Activated T-cell treated with anti-CD3 and anti-CD28 coated beads, Interleukin-2, amount 50 U/mL, for 72 hours (primary cell): Measurements from ENCODE around the gene APOBEC3H. TPM values are rescaled to one million over a fixed set of nuclear protein-coding genes. Genes with fewer than 3 reads are reported as not detected.
A peak's percentile ranks its signal among the peaks of the same experiment; 100 is the strongest.

Experiments
- ATAC-seq, 2 donors: fragments of 150-1000 bp; cut with Tn5 transposase; replicated peaks in 1 of 2; 2 replicates each; pipeline ENCODE4 v1.10.0; 2021; ENCODE audit warnings: moderate library complexity in 2 of 2, mild to moderate bottlenecking in 1 of 2
- DNase-seq, 2 donors: peaks; one replicate each; pipeline ENCODE4 v3.0.0; 2021 to 2022; ENCODE audit warnings: mixed read lengths in 1 of 2
- H3K27ac Mint-ChIP-seq: one replicate; pipeline ENCODE4 v1.8.0; 2022; ENCODE audit warnings: mild to moderate bottlenecking, moderate library complexity, mixed read lengths
- H3K27me3 Mint-ChIP-seq: one replicate; pipeline ENCODE4 v1.8.0; 2022; ENCODE audit warnings: low read depth, mixed read lengths
- H3K36me3 Mint-ChIP-seq, 2 donors: one replicate each; pipeline ENCODE4 v1.8.0; 2022; ENCODE audit warnings: mixed read lengths in 2 of 2, mild to moderate bottlenecking in 1 of 2; ENCODE audit not compliant: insufficient read depth in 2 of 2
- H3K4me1 Mint-ChIP-seq: one replicate; pipeline ENCODE4 v1.8.0; 2022; ENCODE audit warnings: low read depth, mixed read lengths
- H3K4me3 Mint-ChIP-seq, 2 donors: one replicate each; pipeline ENCODE4 v1.8.0; 2022; ENCODE audit warnings: mild to moderate bottlenecking in 2 of 2, mixed read lengths in 2 of 2, moderate library complexity in 2 of 2
- H3K9me3 Mint-ChIP-seq, 2 donors: one replicate each; pipeline ENCODE4 v1.8.0; 2022; ENCODE audit warnings: mixed read lengths in 2 of 2
- total RNA-seq, 2 donors: library from RNA; stranded (reverse); gene quantifications; one replicate each; pipeline ENCODE4 v1.2.3, GENCODE V29; 2022

Gene APOBEC3H
- total RNA-seq, 2 donors from 2014 or later, result 21.9 to 24.4 TPM

DNA sequence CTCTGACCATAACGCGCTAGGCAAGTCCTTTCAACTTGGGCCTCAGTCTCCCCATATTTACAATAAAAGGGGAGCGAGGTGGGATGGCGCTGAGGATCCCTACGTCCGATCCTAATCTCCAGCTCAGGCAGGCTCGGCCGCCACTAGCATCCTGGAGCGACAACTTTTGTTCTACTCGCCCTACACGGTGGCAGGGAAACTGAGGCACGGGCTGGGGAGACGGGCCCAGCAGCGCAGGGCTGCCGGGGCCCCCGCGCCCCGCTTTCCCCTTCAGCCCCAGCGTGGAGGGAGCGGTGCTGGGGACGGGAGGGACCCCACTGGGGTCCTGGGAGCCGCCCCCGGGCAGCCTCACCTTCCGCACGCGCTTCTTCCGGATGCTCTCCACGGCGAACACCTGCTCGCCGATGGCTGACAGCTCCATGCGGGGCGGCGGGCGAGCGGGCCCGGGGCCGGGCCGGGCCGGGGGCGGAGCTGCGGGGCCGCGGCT is 55.0 kb downstream of the APOBEC3H start:
- DNase-seq (no peak), ATAC-seq (no peak)
- Mint-ChIP-seq H3K27ac (no peak overlapping the region), H3K4me3 (peak overlapping the region; percentile 80 to 88), H3K9me3 (no peaks in the 10 kb centered on the region), H3K36me3 (peaks cover 0 to 1% of the 10 kb centered on the region in 2 donors), H3K27me3 (peaks cover 21% of the 10 kb centered on the region), H3K4me1 (peaks cover 38% of the 10 kb centered on the region)

- no peaks in the 10 kb centered on the region for H3K9me3 Mint-ChIP-seq
- peak within 1 kb of the TSS; percentile 88 to 97 for H3K4me3 Mint-ChIP-seq
Observed at GRCh38 chr22:39152511-39153219, 55.6 kb downstream of the APOBEC3H start, which contains the start of gene CBX7. CBX7 (minus strand) TSS chr22:39152680; CDS start chr22:39152444, 236 bp downstream.

DNA sequence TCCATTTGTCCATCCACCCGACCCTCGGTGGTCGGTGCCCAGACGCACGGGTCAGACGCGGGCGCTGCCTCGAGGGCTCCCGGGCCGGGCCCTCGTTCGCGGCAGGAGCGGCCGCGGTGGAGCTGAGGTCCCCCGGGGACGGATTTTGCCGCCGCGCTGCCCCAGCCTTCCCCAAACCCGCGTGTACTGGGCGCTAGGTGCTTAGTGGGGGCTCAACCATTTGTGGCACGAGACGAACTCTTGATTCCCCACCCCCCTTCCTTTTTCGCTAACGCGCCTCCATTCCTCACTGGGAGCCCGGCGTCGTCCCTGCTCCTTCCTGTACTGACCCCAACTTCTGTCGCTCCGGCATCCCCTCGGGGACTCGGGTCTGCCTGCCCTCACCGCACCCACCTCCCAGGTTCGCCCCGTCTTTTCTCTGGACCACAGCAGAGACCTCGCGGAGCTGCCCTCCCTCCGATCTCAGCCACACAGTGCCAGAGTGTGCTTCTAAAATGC is 56.2 kb downstream of the APOBEC3H start:
- DNase-seq, result no peak
- H3K36me3 Mint-ChIP-seq, result peaks cover 0 to 1% of the 10 kb centered on the region in 2 donors
- peaks cover 21% of the 10 kb centered on the region for H3K27me3 Mint-ChIP-seq
- H3K4me3 Mint-ChIP-seq, result peak overlapping the region; percentile 88 to 97
- peak in 1 of 2 donors; percentile 1 for ATAC-seq
- H3K27ac Mint-ChIP-seq, result peak overlapping the region; percentile 83
- H3K4me1 Mint-ChIP-seq, result peaks cover 38% of the 10 kb centered on the region
- H3K9me3 Mint-ChIP-seq, result no peaks in the 10 kb centered on the region

More at GRCh38 chr22:39152511-39153219, 55.6 kb downstream of the APOBEC3H start, which contains the start of gene CBX7:
- peaks cover 38% of the 10 kb centered on the region for H3K4me1 Mint-ChIP-seq
- H3K36me3 Mint-ChIP-seq, result peaks cover 0 to 1% of the 10 kb centered on the region in 2 donors
- DNase-seq, result peak; percentile 92 to 95
- peaks cover 21% of the 10 kb centered on the region for H3K27me3 Mint-ChIP-seq
- H3K27ac Mint-ChIP-seq, result peak within 1 kb of the TSS; percentile 83
- ATAC-seq, result peak; percentile 87 to 89

Other genes starting within 250 kb of the APOBEC3H start
- gene CBX6, start 225.0 kb upstream of the APOBEC3H start, total RNA-seq, result 100 to 1,000 TPM; 116 to 124 TPM
- under 1 TPM in 1 of 2 donors, not detected in 1; 0.37 TPM for gene APOBEC3A, start 139.6 kb upstream of the APOBEC3H start, total RNA-seq
- gene APOBEC3B, start 114.9 kb upstream of the APOBEC3H start, total RNA-seq, result 10 to 100 TPM; 27.1 to 44.7 TPM
- gene APOBEC3C, start 83.0 kb upstream of the APOBEC3H start, total RNA-seq, result 100 to 1,000 TPM; 143 to 147 TPM
- 10 to 100 TPM; 33.9 to 43.0 TPM for gene APOBEC3D, start 76.1 kb upstream of the APOBEC3H start, total RNA-seq
- gene APOBEC3F, start 56.4 kb upstream of the APOBEC3H start, total RNA-seq, result 10 to 100 TPM; 44.8 to 49.0 TPM
- 100 to 1,000 TPM in 1 of 2 donors, 10 to 100 TPM in 1; 77.8 to 115 TPM for gene APOBEC3G, start 20.0 kb upstream of the APOBEC3H start, total RNA-seq
- gene CBX7, start 55.4 kb downstream of the APOBEC3H start, total RNA-seq, result 10 to 100 TPM; 41.5 to 61.0 TPM
- 1 to 10 TPM; 2.9 to 4.6 TPM for gene PDGFB, start 147.7 kb downstream of the APOBEC3H start, total RNA-seq
- gene RPL3, start 222.4 kb downstream of the APOBEC3H start, total RNA-seq, result 1,000 to 10,000 TPM; 3,380 to 3,455 TPM